Neuronal stem cell (in vitro differentiated cells): Measurements from ENCODE around the gene CD40.

ENCODE experiments used
- DNase-seq: peaks from one replicate; pipeline ENCODE4 v3.0.0-alpha.2; 2013; ENCODE audit warnings: low spot score
- H2AFZ ChIP-seq: one replicate; pipeline ENCODE4 v1.6.1; 2013; ENCODE audit warnings: mild to moderate bottlenecking, low read length, inconsistent platforms
- H2AK5ac ChIP-seq: 2 replicates; pipeline ENCODE4 v1.6.1; 2013; ENCODE audit warnings: low read depth, mild to moderate bottlenecking, inconsistent platforms, low read length, moderate library complexity, mixed read lengths
- H2BK120ac ChIP-seq: 2 replicates; pipeline ENCODE4 v1.6.1; 2013; ENCODE audit warnings: low read depth, mild to moderate bottlenecking, inconsistent platforms, low read length, moderate library complexity, mixed read lengths
- H2BK12ac ChIP-seq: one replicate; pipeline ENCODE4 v1.6.1; 2013; ENCODE audit warnings: low read length, inconsistent platforms
- H2BK15ac ChIP-seq: 2 replicates; pipeline ENCODE4 v1.6.1; 2013; ENCODE audit warnings: mild to moderate bottlenecking, low read length, inconsistent platforms, mixed read lengths
- H2BK5ac ChIP-seq: one replicate; pipeline ENCODE4 v1.6.1; 2013; ENCODE audit warnings: inconsistent platforms, mild to moderate bottlenecking, low read length, moderate library complexity
- H3K14ac ChIP-seq: one replicate; pipeline ENCODE4 v1.6.1; 2013; ENCODE audit warnings: low read length, inconsistent platforms
- H3K18ac ChIP-seq: 2 replicates; pipeline ENCODE4 v1.6.1; 2013; ENCODE audit warnings: low read length, inconsistent platforms
- H3K23ac ChIP-seq: 2 replicates; pipeline ENCODE4 v1.6.1; 2013; ENCODE audit warnings: low read depth, mild to moderate bottlenecking, mixed read lengths, low read length, inconsistent platforms; ENCODE audit not compliant: poor library complexity
- H3K27ac ChIP-seq: replicated peaks from 3 replicates; pipeline ENCODE4 v1.5.1; 2013; ENCODE audit warnings: low read length, inconsistent platforms
- H3K27me3 ChIP-seq, 3 experiments: 2 replicates each; pipeline ENCODE4 v1.6.1; 2013; ENCODE audit warnings: low read length in 3 of 3, mild to moderate bottlenecking in 2 of 3, inconsistent platforms in 1 of 3, low read depth in 1 of 3, mixed read lengths in 1 of 3, moderate library complexity in 1 of 3; ENCODE audit not compliant: control insufficient read depth in 3 of 3, insufficient read depth in 3 of 3
- H3K36me3 ChIP-seq, 2 donors: replicated peaks in 1 of 2; 2 replicates each; pipeline ENCODE4 v1.6.1; 2013; ENCODE audit warnings: low read length in 2 of 2; ENCODE audit not compliant: control insufficient read depth in 2 of 2, insufficient read depth in 2 of 2
- H3K4ac ChIP-seq: 2 replicates; pipeline ENCODE4 v1.6.1; 2013; ENCODE audit warnings: inconsistent platforms, mild to moderate bottlenecking, low read length, moderate library complexity
- H3K4me1 ChIP-seq, 2 donors: 1 replicate in 1 of 2; 2 replicates in 1 of 2; pipeline ENCODE4 v1.6.1; 2013; ENCODE audit warnings: low read length in 2 of 2, low read depth in 1 of 2; ENCODE audit not compliant: control insufficient read depth in 2 of 2, insufficient read depth in 1 of 2
- H3K4me2 ChIP-seq: one replicate; pipeline ENCODE4 v1.6.1; 2013; ENCODE audit warnings: mild to moderate bottlenecking, low read length, inconsistent platforms; ENCODE audit not compliant: insufficient read depth, poor library complexity, severe bottlenecking
- H3K4me3 ChIP-seq, 2 donors: 2 replicates each; pipeline ENCODE4 v1.5.1; 2013; ENCODE audit warnings: low read length in 2 of 2, mild to moderate bottlenecking in 2 of 2, inconsistent platforms in 1 of 2, moderate library complexity in 1 of 2
- H3K79me1 ChIP-seq: one replicate; pipeline ENCODE4 v1.6.1; 2013; ENCODE audit warnings: low read depth, mild to moderate bottlenecking, inconsistent platforms, low read length, moderate library complexity
- H3K9ac ChIP-seq: one replicate; pipeline ENCODE4 v1.6.1; 2013; ENCODE audit warnings: mild to moderate bottlenecking, low read depth, low read length, inconsistent platforms; ENCODE audit not compliant: poor library complexity
- H3K9me3 ChIP-seq, 2 donors: replicated peaks in 1 of 2; 2 replicates each; pipeline versions ENCODE3 to v1.6.1; 2013; ENCODE audit warnings: low read length in 2 of 2, mild to moderate bottlenecking in 2 of 2, inconsistent platforms in 1 of 2, low read depth in 1 of 2, mixed read lengths in 1 of 2, moderate library complexity in 1 of 2; ENCODE audit not compliant: control insufficient read depth in 2 of 2, insufficient read depth in 1 of 2
- H4K8ac ChIP-seq: one replicate; pipeline ENCODE4 v1.6.1; 2013; ENCODE audit warnings: low read depth, mild to moderate bottlenecking, inconsistent platforms, low read length, moderate library complexity
- H4K91ac ChIP-seq: one replicate; pipeline ENCODE4 v1.6.1; 2013; ENCODE audit warnings: low read length, low read depth, mild to moderate bottlenecking, inconsistent platforms; ENCODE audit not compliant: poor library complexity
- WGBS, 2 donors: extraction: QIAGEN DNeasy Blood & Tissue Kit; methylation state at CpG; one replicate each; pipeline ENCODE4 v1.1.7; 2013; ENCODE audit warnings: missing lambda C conversion rate in 2 of 2, mixed read lengths in 1 of 2; ENCODE audit not compliant: insufficient read length in 2 of 2, insufficient replicate concordance in 1 of 2; ENCODE audit errors: extremely low coverage in 2 of 2; 5-methylcytosine and 5-hydroxymethylcytosine counted together

Gene CD40

GRCh38 chr20:46073443-46073842 is 44.7 kb upstream of the CD40 start:
- no peak overlapping the region for H3K4me3 ChIP-seq

GRCh38 chr20:46074006-46074405 is 44.1 kb upstream of the CD40 start:
- no peak overlapping the region for H3K14ac ChIP-seq
- H3K23ac ChIP-seq: no peak overlapping the region
- H2BK120ac ChIP-seq: no peak overlapping the region
- H2AK5ac ChIP-seq: no peak overlapping the region
- no peak overlapping the region for H3K9ac ChIP-seq
- no peak overlapping the region for H4K91ac ChIP-seq
- WGBS, 2 donors: no CpG with 5 or more reads among the region's 3 CpGs
- no peaks in the 10 kb centered on the region for H3K27me3 ChIP-seq
- H3K4me2 ChIP-seq: no peak overlapping the region
- peaks cover 9 to 17% of the 10 kb centered on the region in 2 donors for H3K4me1 ChIP-seq
- H2BK12ac ChIP-seq: no peak overlapping the region
- H2BK15ac ChIP-seq: no peak overlapping the region
- no peak overlapping the region for H4K8ac ChIP-seq
- H3K18ac ChIP-seq: no peak overlapping the region
- no peak overlapping the region for H3K4ac ChIP-seq
- peaks cover 7 to 87% of the 10 kb centered on the region in 2 donors for H3K36me3 ChIP-seq
- H3K79me1 ChIP-seq: peaks cover 10% of the 10 kb centered on the region
- H3K27ac ChIP-seq: no peak overlapping the region
- DNase-seq: no peak
- no peak overlapping the region for H2AFZ ChIP-seq
- H3K4me3 ChIP-seq: no peak overlapping the region
- H3K9me3 ChIP-seq: peaks cover 0 to 3% of the 10 kb centered on the region in 2 donors
- H2BK5ac ChIP-seq: no peak overlapping the region

More at GRCh38 chr20:46073443-46073842, 44.7 kb upstream of the CD40 start:
- Histone ChIP-seq H3K36me3 (peaks cover 7 to 87% of the 10 kb centered on the region in 2 donors), H3K18ac (no peak overlapping the region), H2BK120ac (no peak overlapping the region), H3K9ac (no peak overlapping the region), H3K27ac (no peak overlapping the region), H3K23ac (no peak overlapping the region), H2BK5ac (no peak overlapping the region), H3K27me3 (no peaks in the 10 kb centered on the region), H3K4me2 (no peak overlapping the region), H2BK12ac (no peak overlapping the region), H4K91ac (no peak overlapping the region), H3K4me1 (peaks cover 9 to 17% of the 10 kb centered on the region in 2 donors), H3K4ac (no peak overlapping the region), H3K14ac (no peak overlapping the region), H2AK5ac (no peak overlapping the region), H2AFZ (no peak overlapping the region), H2BK15ac (no peak overlapping the region), H4K8ac (no peak overlapping the region), H3K79me1 (peaks cover 7% of the 10 kb centered on the region), H3K9me3 (peaks cover 0 to 3% of the 10 kb centered on the region in 2 donors)
- WGBS, 2 donors: no CpG with 5 or more reads among the region's 3 CpGs
- DNase-seq: no peak

GRCh38 chr20:46076806-46077205 is 41.3 kb upstream of the CD40 start:
- H2BK12ac ChIP-seq: no peak overlapping the region
- no CpG with 5 or more reads among the region's 7 CpGs for WGBS, 2 donors
- H3K14ac ChIP-seq: no peak overlapping the region

GRCh38 chr20:46077642-46078305 is 40.3 kb upstream of the CD40 start:
- no peak overlapping the region for H3K27ac ChIP-seq
- no peak overlapping the region for H2AK5ac ChIP-seq
- no peak overlapping the region for H2BK12ac ChIP-seq
- H2BK15ac ChIP-seq: no peak overlapping the region
- WGBS, 2 donors: no CpG with 5 or more reads among the region's 8 CpGs
- H3K27me3 ChIP-seq: no peaks in the 10 kb centered on the region
- H2AFZ ChIP-seq: no peak overlapping the region
- no peak overlapping the region for H4K8ac ChIP-seq
- H3K9ac ChIP-seq: no peak overlapping the region
- no peak overlapping the region for H3K23ac ChIP-seq
- no peak overlapping the region for H3K18ac ChIP-seq
- peaks cover 0 to 3% of the 10 kb centered on the region in 2 donors for H3K9me3 ChIP-seq
- peaks cover 8% of the 10 kb centered on the region for H3K79me1 ChIP-seq
- no peak for DNase-seq
- H3K4me2 ChIP-seq: no peak overlapping the region
- no peak overlapping the region for H3K4ac ChIP-seq
- H3K4me3 ChIP-seq: no peak overlapping the region
- no peak overlapping the region for H2BK120ac ChIP-seq
- peaks cover 9 to 17% of the 10 kb centered on the region in 2 donors for H3K4me1 ChIP-seq
- peaks cover 7 to 71% of the 10 kb centered on the region in 2 donors for H3K36me3 ChIP-seq
- no peak overlapping the region for H3K14ac ChIP-seq
- H4K91ac ChIP-seq: no peak overlapping the region
- no peak overlapping the region for H2BK5ac ChIP-seq

More at GRCh38 chr20:46076806-46077205, 41.3 kb upstream of the CD40 start:
- Histone ChIP-seq H3K27me3 (no peaks in the 10 kb centered on the region), H2AFZ (no peak overlapping the region), H2BK120ac (no peak overlapping the region), H3K4me1 (peaks cover 9 to 17% of the 10 kb centered on the region in 2 donors), H2BK5ac (no peak overlapping the region), H3K79me1 (peaks cover 10% of the 10 kb centered on the region), H2BK15ac (no peak overlapping the region), H3K23ac (no peak overlapping the region), H3K4me2 (no peak overlapping the region), H3K18ac (no peak overlapping the region), H4K8ac (no peak overlapping the region), H3K27ac (no peak overlapping the region), H3K36me3 (peaks cover 7 to 78% of the 10 kb centered on the region in 2 donors), H3K4ac (no peak overlapping the region), H3K9ac (no peak overlapping the region), H4K91ac (no peak overlapping the region), H3K4me3 (no peak overlapping the region), H3K9me3 (peaks cover 0 to 3% of the 10 kb centered on the region in 2 donors), H2AK5ac (no peak overlapping the region)
- no peak for DNase-seq
